Measurements from ENCODE around the gene SLC51B.

The SLC51B gene

GRCh38 chr15:65055201-65055870 lies 10.1 kb downstream of the SLC51B start:
- H3K36me3 ChIP-seq (ENCODE audit: control insufficient read depth, insufficient read depth, low read length), result no peaks in the 10 kb centered on the region
- no peaks in the 10 kb centered on the region for H3K27me3 ChIP-seq (ENCODE audit: control insufficient read depth, insufficient read depth, low read length, poor library complexity, severe bottlenecking)
- no peak overlapping the region for H3K27ac ChIP-seq (ENCODE audit: insufficient read depth, low read depth, low read length, poor library complexity, severe bottlenecking)
- WGBS, 2 experiments, result 90 to 91% methylated on average over 6 of the region's 6 CpGs
- no peak overlapping the region for H3K4me3 ChIP-seq (ENCODE audit: insufficient read depth, low read depth, low read length)
- no peaks in the 10 kb centered on the region for H3K9me3 ChIP-seq (ENCODE audit: control insufficient read depth, low read length)
- no peaks in the 10 kb centered on the region for H3K4me1 ChIP-seq (ENCODE audit: control insufficient read depth, insufficient read depth, low read length)

DNA sequence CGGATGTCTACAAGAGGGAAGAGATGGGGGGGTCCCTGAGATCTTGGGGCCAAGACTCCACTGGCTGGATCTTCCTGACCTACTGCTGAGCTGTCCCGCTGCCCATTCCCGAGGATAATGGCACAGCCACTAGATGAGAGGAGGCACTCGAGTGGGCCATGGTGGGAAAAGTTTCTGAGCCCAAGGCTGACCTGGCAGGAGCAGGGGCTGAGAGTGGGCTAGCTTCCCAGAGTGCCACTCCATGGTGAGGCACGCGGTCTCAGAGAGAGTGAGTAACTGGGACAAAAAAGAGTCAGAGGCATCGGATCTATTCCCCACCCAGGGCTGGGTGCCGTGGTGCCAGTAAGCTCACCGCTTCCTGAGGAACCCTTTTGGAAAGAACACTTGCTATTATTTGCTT lies 10.9 kb downstream of the SLC51B start:
- Histone ChIP-seq H3K27me3 (ENCODE audit: control insufficient read depth, insufficient read depth, low read length, poor library complexity, severe bottlenecking) (no peaks in the 10 kb centered on the region), H3K27ac (ENCODE audit: insufficient read depth, low read depth, low read length, poor library complexity, severe bottlenecking) (no peak overlapping the region), H3K36me3 (ENCODE audit: control insufficient read depth, insufficient read depth, low read length) (no peaks in the 10 kb centered on the region), H3K4me1 (ENCODE audit: control insufficient read depth, insufficient read depth, low read length) (no peaks in the 10 kb centered on the region), H3K9me3 (ENCODE audit: control insufficient read depth, low read length) (no peaks in the 10 kb centered on the region), H3K4me3 (ENCODE audit: insufficient read depth, low read depth, low read length) (no peak overlapping the region)
- WGBS, 2 experiments, result 95% methylated on average over 9 of the region's 9 CpGs

DNA sequence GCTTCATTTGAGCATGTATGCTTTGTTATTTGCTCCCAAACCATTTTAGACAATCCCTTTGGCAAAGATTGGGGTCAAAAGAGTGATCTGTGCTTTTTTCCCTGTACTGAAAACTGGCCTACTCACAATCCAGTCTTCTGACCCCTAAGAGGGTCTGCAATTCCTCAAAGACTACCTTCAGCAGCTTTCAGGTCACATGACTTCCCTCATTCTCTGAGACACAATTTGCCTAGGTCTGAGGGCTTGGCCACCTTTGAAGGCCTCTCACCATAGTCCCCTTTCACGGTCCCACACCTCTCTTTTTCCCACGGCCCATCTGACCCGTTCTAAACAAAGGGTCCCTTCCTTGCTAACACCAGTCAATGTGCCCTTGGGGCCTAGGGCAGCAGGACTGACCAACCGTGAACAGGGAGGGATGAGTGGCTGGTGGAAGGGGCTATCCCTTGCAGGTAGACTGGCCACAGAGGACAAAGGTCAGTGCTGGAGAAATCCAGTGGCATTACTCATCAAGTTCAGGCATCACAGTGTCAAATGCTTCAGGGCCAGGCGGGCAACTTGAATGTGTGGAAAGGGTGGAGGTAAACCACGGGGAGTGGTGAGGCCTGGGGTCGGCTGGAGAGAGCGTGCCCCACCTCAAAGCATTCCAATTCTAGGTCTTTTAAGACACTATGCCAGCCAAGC lies 11.8 kb downstream of the SLC51B start:
- H3K4me3 ChIP-seq (ENCODE audit: insufficient read depth, low read depth, low read length), result no peak overlapping the region
- no peaks in the 10 kb centered on the region for H3K27me3 ChIP-seq (ENCODE audit: control insufficient read depth, insufficient read depth, low read length, poor library complexity, severe bottlenecking)
- no peaks in the 10 kb centered on the region for H3K9me3 ChIP-seq (ENCODE audit: control insufficient read depth, low read length)
- H3K36me3 ChIP-seq (ENCODE audit: control insufficient read depth, insufficient read depth, low read length), result no peaks in the 10 kb centered on the region
- WGBS, 2 experiments, result 91 to 93% methylated on average over 8 of the region's 8 CpGs
- H3K4me1 ChIP-seq (ENCODE audit: control insufficient read depth, insufficient read depth, low read length), result no peaks in the 10 kb centered on the region
- no peak overlapping the region for H3K27ac ChIP-seq (ENCODE audit: insufficient read depth, low read depth, low read length, poor library complexity, severe bottlenecking)

GRCh38 chr15:65057549-65057940 lies 12.4 kb downstream of the SLC51B start:
- H3K27ac ChIP-seq (ENCODE audit: insufficient read depth, low read depth, low read length, poor library complexity, severe bottlenecking), result no peak overlapping the region
- H3K9me3 ChIP-seq (ENCODE audit: control insufficient read depth, low read length), result no peaks in the 10 kb centered on the region
- no peaks in the 10 kb centered on the region for H3K4me1 ChIP-seq (ENCODE audit: control insufficient read depth, insufficient read depth, low read length)
- WGBS, 2 experiments, result 91 to 93% methylated on average over 8 of the region's 8 CpGs
- no peaks in the 10 kb centered on the region for H3K27me3 ChIP-seq (ENCODE audit: control insufficient read depth, insufficient read depth, low read length, poor library complexity, severe bottlenecking)
- H3K36me3 ChIP-seq (ENCODE audit: control insufficient read depth, insufficient read depth, low read length), result no peaks in the 10 kb centered on the region
- H3K4me3 ChIP-seq (ENCODE audit: insufficient read depth, low read depth, low read length), result no peak overlapping the region

GRCh38 chr15:65058394-65059368 lies 13.5 kb downstream of the SLC51B start:
- 94 to 97% methylated on average over 16 of the region's 16 CpGs for WGBS, 2 experiments
- Histone ChIP-seq H3K27me3 (ENCODE audit: control insufficient read depth, insufficient read depth, low read length, poor library complexity, severe bottlenecking) (no peaks in the 10 kb centered on the region), H3K27ac (ENCODE audit: insufficient read depth, low read depth, low read length, poor library complexity, severe bottlenecking) (no peak overlapping the region), H3K4me3 (ENCODE audit: insufficient read depth, low read depth, low read length) (no peak overlapping the region), H3K36me3 (ENCODE audit: control insufficient read depth, insufficient read depth, low read length) (no peaks in the 10 kb centered on the region), H3K4me1 (ENCODE audit: control insufficient read depth, insufficient read depth, low read length) (no peaks in the 10 kb centered on the region), H3K9me3 (ENCODE audit: control insufficient read depth, low read length) (no peaks in the 10 kb centered on the region)

GRCh38 chr15:65059369-65059750 lies 14.2 kb downstream of the SLC51B start:
- Histone ChIP-seq H3K27ac (ENCODE audit: insufficient read depth, low read depth, low read length, poor library complexity, severe bottlenecking) (no peak overlapping the region), H3K36me3 (ENCODE audit: control insufficient read depth, insufficient read depth, low read length) (no peaks in the 10 kb centered on the region), H3K9me3 (ENCODE audit: control insufficient read depth, low read length) (no peaks in the 10 kb centered on the region), H3K27me3 (ENCODE audit: control insufficient read depth, insufficient read depth, low read length, poor library complexity, severe bottlenecking) (no peaks in the 10 kb centered on the region), H3K4me1 (ENCODE audit: control insufficient read depth, insufficient read depth, low read length) (no peaks in the 10 kb centered on the region), H3K4me3 (ENCODE audit: insufficient read depth, low read depth, low read length) (no peak overlapping the region)
- WGBS, 2 experiments, result 97 to 99% methylated on average over 3 of the region's 3 CpGs

DNA sequence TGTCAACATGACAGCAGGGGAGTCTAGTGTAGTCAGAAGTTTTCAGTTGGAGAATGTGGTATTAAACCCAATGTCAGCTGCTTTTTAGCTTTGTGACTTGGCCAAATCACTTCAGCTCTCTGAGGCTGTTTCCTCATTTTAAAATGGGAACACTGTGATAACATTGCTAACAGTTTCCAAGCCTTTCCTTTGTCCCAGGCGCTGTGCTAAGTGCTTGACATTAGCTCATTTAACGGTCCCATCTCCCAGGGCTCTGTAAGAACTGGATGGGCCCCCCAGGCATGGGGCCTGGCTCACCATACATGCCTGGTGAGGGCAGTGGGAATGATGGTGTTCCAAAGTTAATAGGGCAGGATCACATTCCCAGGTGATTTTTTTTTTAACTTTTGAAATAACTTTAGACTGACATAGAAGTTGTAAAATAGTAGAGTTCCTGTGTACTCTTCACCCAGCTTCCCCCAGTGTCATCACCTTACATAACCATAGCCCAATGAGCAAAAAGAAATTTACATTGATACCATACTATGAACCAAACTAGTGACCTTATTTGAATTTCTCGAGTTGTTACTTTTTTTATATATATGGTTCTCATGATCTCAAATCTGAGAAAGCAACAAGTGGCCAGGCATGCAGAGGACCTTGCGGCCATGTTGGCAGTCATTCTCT lies 14.9 kb downstream of the SLC51B start:
- no peak overlapping the region for H3K4me3 ChIP-seq (ENCODE audit: insufficient read depth, low read depth, low read length)
- no peaks in the 10 kb centered on the region for H3K9me3 ChIP-seq (ENCODE audit: control insufficient read depth, low read length)
- WGBS, 2 experiments, result 90 to 98% methylated on average over 4 of the region's 4 CpGs
- no peaks in the 10 kb centered on the region for H3K27me3 ChIP-seq (ENCODE audit: control insufficient read depth, insufficient read depth, low read length, poor library complexity, severe bottlenecking)
- no peaks in the 10 kb centered on the region for H3K36me3 ChIP-seq (ENCODE audit: control insufficient read depth, insufficient read depth, low read length)
- H3K4me1 ChIP-seq (ENCODE audit: control insufficient read depth, insufficient read depth, low read length), result peaks cover 3% of the 10 kb centered on the region
- no peak overlapping the region for H3K27ac ChIP-seq (ENCODE audit: insufficient read depth, low read depth, low read length, poor library complexity, severe bottlenecking)

DNA sequence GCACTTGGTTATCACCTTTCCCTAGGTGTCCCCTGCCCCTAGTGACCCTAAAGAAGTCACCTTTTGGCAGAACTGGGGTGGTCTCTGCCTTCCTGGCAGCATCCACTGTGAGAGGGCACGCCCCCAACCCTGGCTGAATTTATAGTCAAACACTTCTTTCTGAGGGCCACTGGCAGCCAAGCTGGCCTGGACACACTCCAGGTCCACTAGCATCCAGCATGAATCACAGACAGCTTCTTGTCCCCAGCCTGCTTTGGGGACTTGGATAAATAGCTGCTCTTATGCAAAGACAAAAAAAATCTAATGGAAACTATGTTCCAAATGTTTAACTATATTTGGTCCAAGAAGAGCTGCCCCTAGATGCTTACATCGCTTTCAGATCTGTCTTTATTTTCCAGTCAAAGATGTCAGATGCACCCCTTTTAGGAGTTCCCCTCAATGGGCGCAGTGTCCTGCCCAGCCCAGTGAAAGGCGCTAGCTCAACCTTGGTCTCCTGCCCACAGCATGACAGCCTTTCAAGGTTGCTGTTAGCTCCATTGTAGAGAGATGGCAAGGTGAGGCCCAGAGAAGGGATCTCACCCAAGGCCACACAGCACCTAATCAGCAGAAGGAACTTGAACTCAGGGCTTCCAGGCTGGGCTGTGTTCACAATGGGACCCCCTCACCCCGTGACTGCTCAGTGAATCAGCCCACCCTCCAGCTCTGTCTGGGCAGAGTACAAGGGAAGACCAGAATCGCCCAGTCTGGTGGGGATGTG lies 15.6 kb downstream of the SLC51B start:
- Histone ChIP-seq H3K36me3 (ENCODE audit: control insufficient read depth, insufficient read depth, low read length) (no peaks in the 10 kb centered on the region), H3K9me3 (ENCODE audit: control insufficient read depth, low read length) (no peaks in the 10 kb centered on the region), H3K27me3 (ENCODE audit: control insufficient read depth, insufficient read depth, low read length, poor library complexity, severe bottlenecking) (no peaks in the 10 kb centered on the region), H3K4me1 (ENCODE audit: control insufficient read depth, insufficient read depth, low read length) (peaks cover 7% of the 10 kb centered on the region), H3K27ac (ENCODE audit: insufficient read depth, low read depth, low read length, poor library complexity, severe bottlenecking) (no peak overlapping the region), H3K4me3 (ENCODE audit: insufficient read depth, low read depth, low read length) (no peak overlapping the region)
- WGBS, 2 experiments, result 95% methylated on average over 6 of the region's 6 CpGs

DNA sequence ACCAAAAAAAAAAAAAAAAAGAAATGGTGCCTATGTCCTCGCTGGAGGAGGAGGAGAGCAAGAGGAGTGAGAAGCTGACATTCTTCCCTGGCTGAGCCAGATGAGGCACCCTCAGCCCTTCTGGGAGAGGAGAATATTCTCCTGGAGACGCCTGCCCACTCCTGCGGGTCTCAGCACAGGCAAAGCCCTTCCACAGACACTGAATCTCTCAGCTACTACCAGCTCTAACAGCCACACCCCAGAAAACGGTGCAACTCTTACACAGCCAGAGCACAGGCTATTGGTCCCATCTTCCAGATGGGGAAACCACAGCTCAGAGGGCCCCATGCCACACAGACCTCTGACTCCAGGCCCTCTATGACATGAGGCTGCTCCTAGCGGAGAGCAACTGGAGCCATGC lies 16.9 kb downstream of the SLC51B start:
- no peak overlapping the region for H3K4me3 ChIP-seq (ENCODE audit: insufficient read depth, low read depth, low read length)
- H3K36me3 ChIP-seq (ENCODE audit: control insufficient read depth, insufficient read depth, low read length), result no peaks in the 10 kb centered on the region
- H3K9me3 ChIP-seq (ENCODE audit: control insufficient read depth, low read length), result no peaks in the 10 kb centered on the region
- H3K4me1 ChIP-seq (ENCODE audit: control insufficient read depth, insufficient read depth, low read length), result peaks cover 13% of the 10 kb centered on the region
- no peaks in the 10 kb centered on the region for H3K27me3 ChIP-seq (ENCODE audit: control insufficient read depth, insufficient read depth, low read length, poor library complexity, severe bottlenecking)
- 91 to 93% methylated on average over 5 of the region's 5 CpGs for WGBS, 2 experiments
- H3K27ac ChIP-seq (ENCODE audit: insufficient read depth, low read depth, low read length, poor library complexity, severe bottlenecking), result no peak overlapping the region
